ENCODE data around the gene MMEL1.
"Not testable (repeated sequence)": the region's sequence is repeated elsewhere in the genome, so short reads cannot be mapped to it uniquely, and the experiment has no call there.

Gene MMEL1

DNA sequence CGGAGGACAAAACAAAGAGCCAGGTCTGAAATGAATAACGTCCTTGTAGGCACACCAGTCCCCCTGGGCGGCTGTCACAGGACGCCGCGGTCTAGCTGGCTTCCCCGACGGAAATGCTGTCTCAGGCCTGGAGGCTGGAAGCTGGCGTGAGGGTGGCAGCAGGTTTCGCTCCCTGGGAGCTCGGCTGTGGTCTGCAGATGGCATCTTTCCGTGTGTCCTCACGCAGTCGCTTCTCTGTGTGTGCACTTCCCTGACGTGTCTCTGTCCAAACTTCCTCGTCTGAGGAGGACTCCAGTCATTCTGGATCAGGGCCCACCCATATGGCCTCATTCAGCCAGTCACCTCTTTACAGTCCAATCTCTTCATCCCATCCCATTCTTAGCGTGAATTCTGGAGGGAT is 62.5 kb downstream of the MMEL1 start:
- peak; percentile 18 for DNase-seq (ENCODE audit: low read depth)

- DNase-seq (ENCODE audit: low read depth) = not testable (repeated sequence)
Observed at GRCh38 chr1:2569703-2570102, 63.1 kb downstream of the MMEL1 start.

- no peak for DNase-seq (ENCODE audit: low read depth)
Observed at GRCh38 chr1:2569060-2569459, 63.8 kb downstream of the MMEL1 start.

DNA sequence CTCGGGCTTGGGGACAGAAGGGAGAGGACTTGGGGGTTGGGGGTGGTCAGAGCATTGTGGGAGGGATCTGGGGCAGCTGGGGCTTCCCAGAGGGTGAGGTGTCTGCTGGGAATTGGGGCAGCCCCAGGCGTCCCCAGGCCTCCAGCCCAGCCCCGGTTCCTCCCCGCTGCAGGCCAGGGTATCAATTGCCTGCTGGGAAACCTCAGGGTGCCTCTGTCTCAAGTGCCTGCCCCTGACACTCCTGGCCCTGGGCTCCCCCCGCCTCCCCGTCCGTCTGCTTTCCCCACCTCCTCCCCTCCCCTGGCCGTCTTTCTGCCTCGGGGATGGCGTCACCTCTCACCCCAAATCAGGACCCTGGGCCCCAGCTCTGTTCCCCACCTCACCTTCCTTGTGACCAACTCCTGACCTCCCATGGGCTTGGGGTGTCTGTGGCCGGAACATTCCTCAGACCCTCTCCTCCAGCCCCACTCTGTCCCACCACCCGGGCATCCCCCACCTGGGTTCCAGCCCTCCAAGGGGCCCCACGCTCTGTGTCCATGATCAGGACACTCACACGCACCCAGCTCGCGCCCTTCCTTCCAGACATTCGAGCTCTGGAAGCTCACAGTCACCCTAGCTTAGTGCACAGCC is 64.5 kb downstream of the MMEL1 start:
- not testable (repeated sequence) for DNase-seq (ENCODE audit: low read depth)

GRCh38 chr1:2567083-2567679 is 65.6 kb downstream of the MMEL1 start:
- no peak for DNase-seq (ENCODE audit: low read depth)

GRCh38 chr1:2566101-2567045 is 66.4 kb downstream of the MMEL1 start:
- DNase-seq (ENCODE audit: low read depth) = peak; percentile 56

DNA sequence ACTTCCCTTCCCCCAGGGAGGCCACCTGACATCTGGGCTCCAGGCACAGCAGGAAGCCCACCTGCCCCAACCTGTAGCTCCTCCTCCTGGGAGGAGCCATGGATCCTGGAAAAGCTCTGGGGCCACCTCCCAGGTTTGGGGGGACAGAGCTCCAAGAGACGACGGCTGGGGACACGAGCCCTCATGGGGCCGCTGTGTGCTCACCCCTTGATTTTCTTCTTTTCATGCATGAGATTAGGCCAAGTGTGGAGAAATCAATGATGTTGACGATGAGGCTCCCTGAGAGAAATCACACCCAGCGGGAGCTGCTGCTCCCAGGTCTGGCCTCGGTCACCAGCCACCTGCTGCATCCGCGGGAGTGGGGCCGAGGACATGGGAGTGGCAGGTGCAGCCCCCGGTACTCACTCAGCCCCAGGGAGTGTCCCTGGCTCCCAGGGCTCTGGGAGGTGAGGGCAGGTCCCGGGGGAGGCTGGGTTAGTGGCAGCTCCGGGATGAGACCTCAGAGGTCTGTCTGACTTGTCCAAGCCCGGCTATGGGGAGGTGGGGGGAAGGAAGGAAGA is 67.9 kb downstream of the MMEL1 start:
- no peak for DNase-seq (ENCODE audit: low read depth)

DNA sequence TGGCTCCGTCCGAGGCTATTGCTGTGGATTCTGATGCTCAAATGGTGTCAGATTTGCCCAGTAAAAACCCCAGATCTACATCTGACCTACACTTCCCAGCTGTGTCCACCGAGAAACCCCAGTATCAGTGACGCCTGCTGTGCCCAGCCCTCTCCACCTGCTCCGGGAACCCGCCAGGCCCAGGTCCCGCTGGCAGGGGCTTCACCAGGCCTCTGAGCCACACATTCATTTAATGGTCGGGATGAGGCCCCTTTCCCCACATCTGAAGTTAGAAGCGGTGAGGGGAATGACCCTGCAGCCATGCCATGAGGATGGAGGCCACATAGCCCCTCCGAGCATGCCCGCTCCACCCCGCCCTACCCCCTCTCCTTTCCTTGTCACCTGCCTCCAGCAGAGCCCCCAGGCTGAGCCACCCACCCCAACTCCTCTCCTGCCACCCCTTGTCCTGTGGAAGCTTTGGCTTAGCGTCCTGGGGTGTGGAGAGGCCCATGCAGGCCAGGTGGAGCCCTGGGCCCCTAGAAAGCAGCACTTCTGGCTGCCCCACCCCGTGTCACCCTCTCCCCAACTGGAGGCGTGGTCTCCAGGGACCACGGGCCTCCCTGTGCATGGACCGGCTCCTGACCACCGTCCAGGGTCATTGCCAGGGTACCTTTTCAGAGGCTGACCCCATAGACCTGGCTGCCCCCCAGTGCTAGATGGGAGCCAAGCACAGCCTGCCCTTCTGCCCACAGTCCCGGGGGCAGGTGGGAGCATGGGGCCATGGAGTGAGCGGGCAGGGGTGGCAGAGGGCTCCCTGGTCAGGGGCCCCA is 68.6 kb downstream of the MMEL1 start:
- DNase-seq (ENCODE audit: low read depth) = no peak

DNA sequence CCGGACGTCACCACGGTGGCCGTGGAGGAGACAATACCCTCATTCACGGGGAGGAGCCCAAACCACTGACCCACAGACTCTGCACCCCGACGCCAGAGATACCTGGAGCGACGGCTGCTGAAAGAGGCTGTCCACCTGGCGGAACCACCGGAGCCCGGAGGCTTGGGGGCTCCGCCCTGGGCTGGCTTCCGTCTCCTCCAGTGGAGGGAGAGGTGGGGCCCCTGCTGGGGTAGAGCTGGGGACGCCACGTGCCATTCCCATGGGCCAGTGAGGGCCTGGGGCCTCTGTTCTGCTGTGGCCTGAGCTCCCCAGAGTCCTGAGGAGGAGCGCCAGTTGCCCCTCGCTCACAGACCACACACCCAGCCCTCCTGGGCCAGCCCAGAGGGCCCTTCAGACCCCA is 69.6 kb downstream of the MMEL1 start:
- DNase-seq (ENCODE audit: low read depth) = no peak

DNA sequence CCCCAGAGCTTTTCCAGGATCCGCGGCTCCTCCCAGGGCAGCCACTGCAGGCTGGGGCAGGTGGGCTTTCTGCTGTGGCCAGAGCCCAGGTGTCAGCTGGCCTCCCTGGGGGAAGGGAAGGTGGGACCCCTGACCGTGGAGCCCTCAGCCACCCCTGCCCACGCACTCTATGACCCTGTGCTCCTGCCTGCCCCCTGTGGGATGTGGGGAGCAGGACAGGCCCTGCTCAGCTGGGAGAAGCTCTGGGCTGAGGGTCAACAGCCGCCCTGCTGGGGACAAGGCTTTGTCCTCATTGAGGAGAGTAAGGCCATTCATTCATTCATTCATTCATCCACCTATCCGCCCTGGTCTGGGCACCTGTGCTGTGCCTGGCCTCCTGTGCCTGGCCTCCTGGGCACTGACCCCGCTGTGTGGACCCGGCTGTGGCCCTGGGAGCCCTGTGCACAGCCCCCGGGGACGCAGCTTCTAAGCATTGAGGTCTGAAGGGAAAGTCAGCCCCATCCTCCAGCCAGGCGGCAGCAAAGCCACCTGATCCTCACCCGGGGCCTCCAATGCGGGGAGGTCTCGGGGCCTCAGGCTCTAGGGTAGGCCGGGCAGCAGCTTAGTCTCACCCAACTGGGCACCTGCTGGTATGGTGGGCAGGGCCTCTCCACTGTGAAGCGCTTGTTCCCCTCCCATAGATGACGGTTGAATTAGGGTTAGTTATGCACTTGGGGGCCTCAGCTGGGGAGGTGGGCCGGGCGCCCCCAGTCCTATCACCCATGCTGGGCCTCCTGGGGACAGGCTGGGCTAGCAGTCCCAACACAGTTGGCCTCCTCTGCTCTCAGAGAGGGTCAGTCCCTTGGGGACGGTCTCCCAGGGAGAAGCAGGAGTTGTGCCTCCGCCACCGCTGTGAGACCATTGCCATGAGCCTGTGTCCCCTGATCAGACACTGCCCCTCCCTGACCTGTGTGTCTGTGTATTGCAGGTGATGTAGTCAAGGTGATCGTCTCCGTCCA is 70.6 kb downstream of the MMEL1 start:
- DNase-seq (ENCODE audit: low read depth) = no peak

- DNase-seq (ENCODE audit: low read depth) = no peak
Observed at GRCh38 chr1:2561446-2561845, 71.4 kb downstream of the MMEL1 start.

GRCh38 chr1:2560299-2561073 is 72.3 kb downstream of the MMEL1 start:
- DNase-seq (ENCODE audit: low read depth) = no peak

DNA sequence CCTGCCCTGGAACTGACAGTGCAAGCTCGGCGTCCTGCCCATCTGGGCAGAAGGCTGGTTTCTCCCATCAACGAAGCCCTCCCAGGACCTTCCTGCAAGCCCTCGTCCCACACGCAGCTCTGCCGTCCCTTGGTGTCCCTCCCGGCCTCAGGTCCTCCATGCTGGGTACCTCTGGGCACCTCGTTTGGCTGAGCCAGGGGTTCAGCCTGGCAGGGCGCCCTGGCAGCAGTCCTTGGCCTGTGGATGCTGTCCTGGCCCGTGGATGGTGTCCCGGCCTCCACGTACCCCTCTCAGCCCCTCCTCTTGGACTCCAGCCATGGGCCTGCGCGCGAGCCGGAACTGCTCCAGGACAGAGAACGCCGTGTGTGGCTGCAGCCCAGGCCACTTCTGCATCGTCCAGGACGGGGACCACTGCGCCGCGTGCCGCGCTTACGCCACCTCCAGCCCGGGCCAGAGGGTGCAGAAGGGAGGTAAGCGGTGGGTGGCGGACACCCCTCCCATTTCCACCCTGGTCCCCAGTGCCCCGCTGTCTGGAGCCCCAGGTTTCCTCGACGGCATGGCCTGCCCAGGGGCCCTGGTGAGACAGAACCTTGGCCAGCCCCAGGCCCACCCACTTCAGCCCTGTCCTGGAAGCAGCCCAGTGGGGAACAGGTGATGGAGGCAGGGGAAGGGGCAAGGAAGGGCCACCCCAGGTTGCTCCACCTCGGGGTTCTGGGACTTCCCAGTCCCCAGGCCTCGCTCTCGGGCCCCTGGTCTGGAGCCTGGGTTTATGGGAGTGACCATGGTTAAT is 73.1 kb downstream of the MMEL1 start:
- DNase-seq (ENCODE audit: low read depth) = no peak

DNA sequence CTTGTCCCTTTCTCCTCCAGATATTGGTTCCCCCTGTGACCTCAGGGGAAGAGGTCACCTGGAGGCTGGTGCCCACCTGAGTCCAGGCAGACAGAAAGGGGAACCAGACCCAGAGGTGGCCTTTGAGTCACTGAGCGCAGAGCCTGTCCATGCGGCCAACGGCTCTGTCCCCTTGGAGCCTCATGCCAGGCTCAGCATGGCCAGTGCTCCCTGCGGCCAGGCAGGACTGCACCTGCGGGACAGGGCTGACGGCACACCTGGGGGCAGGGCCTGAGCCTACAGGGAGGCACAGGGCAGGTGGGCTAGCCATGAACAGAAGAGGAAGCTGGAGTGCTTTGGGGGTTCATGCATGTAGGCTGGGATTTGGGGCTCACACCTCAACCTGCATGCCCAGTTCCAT is 74.0 kb downstream of the MMEL1 start:
- DNase-seq (ENCODE audit: low read depth) = no peak

DNA sequence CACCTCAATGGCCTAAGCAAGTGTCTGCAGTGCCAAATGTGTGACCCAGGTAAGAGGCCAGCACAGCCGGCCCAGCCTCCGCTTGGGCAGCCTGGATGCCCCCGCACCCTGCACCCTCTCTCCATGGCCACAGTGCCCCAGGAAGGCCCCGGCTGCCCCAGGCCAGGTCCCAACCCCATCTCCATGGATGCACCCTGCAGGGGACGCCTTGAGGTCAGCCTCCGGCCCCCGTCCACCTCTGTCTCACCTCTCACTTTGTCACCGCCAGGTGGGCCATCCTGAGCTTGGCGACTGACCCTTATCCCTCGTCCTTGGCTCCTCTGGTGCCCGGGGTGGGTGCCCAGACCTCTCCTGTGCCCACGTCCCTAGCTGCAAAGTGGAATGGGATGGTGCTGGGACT is 74.4 kb downstream of the MMEL1 start:
- no peak for DNase-seq (ENCODE audit: low read depth)

- DNase-seq (ENCODE audit: low read depth) = no peak
Observed at GRCh38 chr1:2557482-2558400, 75.1 kb downstream of the MMEL1 start.

DNA sequence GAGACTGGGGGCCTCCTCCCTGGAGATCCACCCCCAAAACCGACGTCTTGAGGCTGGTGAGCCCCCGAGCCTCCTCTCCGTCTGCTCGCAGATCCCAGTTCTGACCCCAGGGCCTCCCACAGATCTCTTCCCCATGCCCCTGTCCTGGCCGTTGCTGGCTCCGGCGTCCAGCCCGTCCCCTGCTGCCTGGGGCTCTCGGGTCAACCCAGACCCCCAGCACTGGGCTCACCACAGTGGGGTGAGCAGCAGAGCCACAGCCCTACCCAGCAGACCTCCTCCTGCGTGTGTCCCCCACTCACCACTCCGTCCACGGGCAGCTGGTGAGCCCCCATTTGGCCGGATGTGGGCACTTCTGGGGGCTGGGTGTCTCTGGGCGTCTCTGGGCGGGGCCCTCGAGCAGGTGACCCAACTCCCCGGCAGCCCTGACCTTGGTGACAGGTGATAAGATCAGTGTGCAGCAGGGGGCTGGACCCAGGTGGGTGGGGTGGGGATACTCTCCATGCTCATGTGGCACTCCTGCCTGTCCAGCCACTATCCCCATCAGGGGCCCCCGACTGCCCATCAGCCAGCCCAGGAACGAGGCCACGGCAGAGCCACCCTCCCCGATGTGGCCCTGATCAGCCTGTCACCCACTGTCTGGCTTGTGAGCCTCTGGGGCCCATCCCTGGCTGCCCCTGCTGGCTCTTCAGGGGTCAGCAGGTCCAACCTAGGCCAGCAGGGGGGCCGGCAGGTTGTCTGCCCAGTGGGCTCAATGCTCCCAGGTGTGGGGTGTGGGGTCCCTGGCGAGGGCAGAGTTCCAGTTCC is 75.9 kb downstream of the MMEL1 start:
- DNase-seq (ENCODE audit: low read depth) = no peak
